Measurements from ENCODE around the gene ZNF280B.
"Not testable (repeated sequence)": the region's sequence is repeated elsewhere in the genome, so short reads cannot be mapped to it uniquely, and the experiment has no call there.

ZNF280B gene

GRCh38 chr22:22506736-22507135, 1.8 kb downstream of the ZNF280B start:
- DNase-seq = no peak

GRCh38 chr22:22498267-22498666, 10.3 kb downstream of the ZNF280B start:
- DNase-seq = no peak

- not testable (repeated sequence) for DNase-seq
Measured at GRCh38 chr22:22491589-22491988, 17.0 kb downstream of the ZNF280B start.

- DNase-seq = no peak
Measured at GRCh38 chr22:22488736-22489135, 19.8 kb downstream of the ZNF280B start.

- DNase-seq = no peak
Measured at GRCh38 chr22:22487869-22488597, 20.5 kb downstream of the ZNF280B start.

- no peak for DNase-seq
Measured at GRCh38 chr22:22487059-22487458, 21.5 kb downstream of the ZNF280B start.

- no peak for DNase-seq
Measured at GRCh38 chr22:22486132-22486899, 22.2 kb downstream of the ZNF280B start.

GRCh38 chr22:22485524-22485923, 23.0 kb downstream of the ZNF280B start:
- no peak for DNase-seq

- DNase-seq = no peak
Measured at GRCh38 chr22:22484023-22484422, 24.5 kb downstream of the ZNF280B start.

GRCh38 chr22:22480940-22481339, 27.6 kb downstream of the ZNF280B start:
- no peak for DNase-seq

GRCh38 chr22:22479999-22480532, 28.5 kb downstream of the ZNF280B start:
- DNase-seq = no peak

GRCh38 chr22:22479116-22479515, 29.4 kb downstream of the ZNF280B start:
- DNase-seq = no peak

GRCh38 chr22:22478470-22478869, 30.1 kb downstream of the ZNF280B start:
- DNase-seq = no peak

GRCh38 chr22:22474733-22475132, 33.8 kb downstream of the ZNF280B start:
- no peak for DNase-seq

GRCh38 chr22:22471104-22471503, 37.4 kb downstream of the ZNF280B start:
- DNase-seq = not testable (repeated sequence)

GRCh38 chr22:22469527-22469926, 39.0 kb downstream of the ZNF280B start:
- no peak for DNase-seq

GRCh38 chr22:22468794-22469469, 39.6 kb downstream of the ZNF280B start:
- DNase-seq = not testable (repeated sequence)

- no peak for DNase-seq
Measured at GRCh38 chr22:22467112-22467511, 41.4 kb downstream of the ZNF280B start.

- no peak for DNase-seq
Measured at GRCh38 chr22:22465782-22466181, 42.8 kb downstream of the ZNF280B start.

- DNase-seq = no peak
Measured at GRCh38 chr22:22465094-22465602, 43.4 kb downstream of the ZNF280B start.

- DNase-seq = no peak
Measured at GRCh38 chr22:22464541-22465054, 43.9 kb downstream of the ZNF280B start.

GRCh38 chr22:22463855-22464540, 44.5 kb downstream of the ZNF280B start:
- DNase-seq = peak; percentile 37
